Measurements from ENCODE around the gene LMOD2. TPM values are rescaled to one million over a fixed set of nuclear protein-coding genes. Genes with fewer than 3 reads are reported as not detected.

Gene LMOD2
- total and polyA plus RNA-seq, 12 donors, result 0.16 to 0.24 (median 0.18) TPM; not detected in 9

- no peaks in the 10 kb centered on the region for H3K27me3 ChIP-seq
- no peak overlapping the region for H3K4me3 ChIP-seq
- no peak for DNase-seq
- H3K36me3 ChIP-seq (replicated peaks in 1 of 2), result peaks cover 0 to 10% of the 10 kb centered on the region in 2 donors
- TF ChIP-seq POLR2A (IDR thresholded peaks at IDR 0.05), result no peak
- no peak for TF ChIP-seq CTCF (IDR thresholded peaks at IDR 0.05)
- no peak overlapping the region for H3K27ac ChIP-seq
- 86 to 95% (median 93%) methylated on average over 3 of the region's 3 CpGs for WGBS, 4 donors
- H3K4me1 ChIP-seq (replicated peaks in 1 of 2), result peaks cover 13 to 20% of the 10 kb centered on the region in 2 donors
- H3K9me3 ChIP-seq (replicated peaks in 1 of 3), result no peaks in the 10 kb centered on the region
- intact Hi-C loops (cut with DNase I), result loop anchor here (10.0 kb wide), 1 partner anchor 185 kb away; no protein-coding TSS in a partner anchor
These were observed 23.9 kb downstream of the LMOD2 start for GRCh38 chr7:123679614-123680013.

- WGBS, 4 donors, result 87 to 95% (median 90%) methylated on average over 3 of the region's 3 CpGs
- Histone ChIP-seq H3K27me3 (no peaks in the 10 kb centered on the region), H3K9me3 (replicated peaks in 1 of 3) (no peaks in the 10 kb centered on the region), H3K27ac (no peak overlapping the region), H3K4me3 (no peak overlapping the region), H3K4me1 (replicated peaks in 1 of 2) (peaks cover 13 to 15% of the 10 kb centered on the region in 2 donors), H3K36me3 (replicated peaks in 1 of 2) (peaks cover 0 to 10% of the 10 kb centered on the region in 2 donors)
- DNase-seq, result no peak
- intact Hi-C loops (cut with DNase I), result loop anchor here in 1 of 2 donors (10.0 kb wide), 1 partner anchor 184 kb away; no protein-coding TSS in a partner anchor
- TF ChIP-seq CTCF (IDR thresholded peaks at IDR 0.05), result no peak
- TF ChIP-seq POLR2A (IDR thresholded peaks at IDR 0.05), result no peak
These were observed 24.9 kb downstream of the LMOD2 start for GRCh38 chr7:123680580-123680979.

GRCh38 chr7:123681561-123681960 is 25.9 kb downstream of the LMOD2 start:
- Histone ChIP-seq H3K27ac (no peak overlapping the region), H3K9me3 (replicated peaks in 1 of 3) (no peaks in the 10 kb centered on the region), H3K4me1 (replicated peaks in 1 of 2) (peaks cover 13 to 14% of the 10 kb centered on the region in 2 donors), H3K27me3 (no peaks in the 10 kb centered on the region), H3K4me3 (no peak overlapping the region), H3K36me3 (replicated peaks in 1 of 2) (peaks cover 0 to 10% of the 10 kb centered on the region in 2 donors)
- peak in 2 of 7 donors; percentile 30 to 44 for DNase-seq
- WGBS, 4 donors, result 49 to 59% (median 54%) methylated on average over 2 of the region's 2 CpGs
- intact Hi-C loops (cut with DNase I), result loop anchor here in 1 of 2 donors (10.0 kb wide), 1 partner anchor 183 kb away; no protein-coding TSS in a partner anchor
- peak in 1 of 6 experiments; percentile 11 for TF ChIP-seq CTCF (IDR thresholded peaks at IDR 0.05)
- TF ChIP-seq POLR2A (IDR thresholded peaks at IDR 0.05), result no peak

- peaks cover 0 to 17% of the 10 kb centered on the region in 2 donors for H3K36me3 ChIP-seq (replicated peaks in 1 of 2)
These were observed 27.0 kb downstream of the LMOD2 start for GRCh38 chr7:123682690-123683089.

More at GRCh38 chr7:123682690-123683089, 27.0 kb downstream of the LMOD2 start:
- H3K27ac ChIP-seq, result no peak overlapping the region
- 80 to 89% (median 83%) methylated on average over 1 of the region's 1 CpG for WGBS, 4 donors
- DNase-seq, result peak in 3 of 7 donors; percentile 19 to 43 (median 25)
- H3K27me3 ChIP-seq, result no peaks in the 10 kb centered on the region
- H3K4me1 ChIP-seq (replicated peaks in 1 of 2), result peaks cover 13 to 14% of the 10 kb centered on the region in 2 donors
- no peak overlapping the region for H3K4me3 ChIP-seq
- H3K9me3 ChIP-seq (replicated peaks in 1 of 3), result no peaks in the 10 kb centered on the region
- intact Hi-C loops (cut with DNase I), result loop anchor here in 1 of 2 donors (10.0 kb wide), 1 partner anchor 182 kb away; no protein-coding TSS in a partner anchor
- TF ChIP-seq CTCF (IDR thresholded peaks at IDR 0.05) (peak; percentile 38 to 71 (median 58)), POLR2A (IDR thresholded peaks at IDR 0.05) (no peak)

Data from adrenal gland (tissue), 12 donors.